HCT116 (cell line): Measurements from ENCODE around the gene SMAD9.

Experiments used
- CEBPB ChIP-seq: IDR thresholded peaks from 2 replicates; pipeline ENCODE4 v1.6.1; 2012; ENCODE audit warnings: low read depth
- EZH2 ChIP-seq: fragments of 200-600 bp; sonication (generic); IDR thresholded peaks from 2 replicates; pipeline ENCODE4 v1.6.1; 2017; ENCODE audit warnings: antibody characterized with exemption, mixed run types
- EZH2phosphoT487 ChIP-seq: fragments of 200-600 bp; IDR thresholded peaks from 2 replicates; pipeline ENCODE4 v1.6.1; 2018; ENCODE audit warnings: antibody characterized with exemption, borderline replicate concordance
- FOSL1 ChIP-seq: IDR thresholded peaks from 2 replicates; pipeline ENCODE4 v1.6.1; 2012; ENCODE audit warnings: low read depth
- POLR2A ChIP-seq: IDR thresholded peaks from 2 replicates; pipeline ENCODE4 v1.7.0; 2011; ENCODE audit warnings: borderline replicate concordance; ENCODE audit not compliant: insufficient read depth, insufficient read length; ENCODE audit errors: extremely low read depth
- POLR2AphosphoS5 ChIP-seq: IDR thresholded peaks from 2 replicates; pipeline ENCODE4 v1.6.1; 2011; ENCODE audit warnings: mild to moderate bottlenecking, low read depth, low read length, moderate library complexity
- SP1 ChIP-seq: IDR thresholded peaks from 2 replicates; pipeline ENCODE4 v1.6.1; 2012; ENCODE audit warnings: low read depth
- YY1 ChIP-seq: IDR thresholded peaks from 2 replicates; pipeline ENCODE4 v1.6.1; 2011; ENCODE audit warnings: low read length, low read depth, moderate library complexity, mild to moderate bottlenecking; ENCODE audit not compliant: insufficient replicate concordance; ENCODE audit errors: extremely low read depth
- TF ChIP-seq, protein P1 (sequence below), 3 experiments: fragments of 200-600 bp in 1 of 3; sonication (generic) in 1 of 3; IDR thresholded peaks in 2 of 3; conservative IDR thresholded peaks in 1 of 3; 2 replicates each; pipeline ENCODE4 v1.5.1; 2012 to 2017; ENCODE audit warnings: low read depth in 2 of 3, low read length in 2 of 3, antibody characterized with exemption in 1 of 3, borderline replicate concordance in 1 of 3, control low read depth in 1 of 3, mild to moderate bottlenecking in 1 of 3, mixed read lengths in 1 of 3, mixed run types in 1 of 3, moderate library complexity in 1 of 3; ENCODE audit not compliant: insufficient read depth in 1 of 3
- TF ChIP-seq, protein P2 (sequence below): IDR thresholded peaks from 2 replicates; pipeline ENCODE4 v1.6.1; 2012; ENCODE audit warnings: low read depth
- TF ChIP-seq, protein P3 (sequence below): IDR thresholded peaks from 2 replicates; pipeline ENCODE4 v1.6.1; 2012
- TF ChIP-seq, protein P4 (sequence below): IDR thresholded peaks from 2 replicates; pipeline ENCODE4 v1.6.1; 2011; ENCODE audit warnings: mild to moderate bottlenecking, low read length, moderate library complexity; ENCODE audit not compliant: insufficient replicate concordance; ENCODE audit errors: extremely low read depth
- TF ChIP-seq, protein P5 (sequence below): IDR thresholded peaks from 2 replicates; pipeline ENCODE4 v1.6.1; 2012

DNA sequence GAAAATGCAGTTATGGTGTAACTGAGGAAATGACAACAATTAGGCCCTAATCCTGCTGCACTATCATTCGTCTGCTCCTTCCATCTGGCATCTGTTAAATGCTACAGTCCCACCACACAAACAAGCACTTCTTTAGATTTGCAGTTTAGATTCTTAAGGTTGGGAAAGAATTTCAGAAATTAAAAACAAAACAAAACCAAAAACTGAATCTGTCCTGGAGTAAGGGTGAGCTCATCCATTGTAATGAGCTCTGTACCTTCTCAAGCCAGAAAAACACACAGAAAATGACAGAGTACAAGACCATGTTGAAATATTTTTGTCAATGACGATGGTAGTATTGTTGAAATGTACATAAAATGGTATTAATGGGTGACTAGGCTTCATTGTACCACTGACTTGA, 28.3 kb downstream of the SMAD9 start:
- TF ChIP-seq FOSL1 (no peak), POLR2AphosphoS5 (no peak), POLR2A (no peak), CEBPB (no peak), EZH2 (no peak), SP1 (no peak), EZH2phosphoT487 (no peak), YY1 (no peak)
- TF ChIP-seq, protein P1, sequence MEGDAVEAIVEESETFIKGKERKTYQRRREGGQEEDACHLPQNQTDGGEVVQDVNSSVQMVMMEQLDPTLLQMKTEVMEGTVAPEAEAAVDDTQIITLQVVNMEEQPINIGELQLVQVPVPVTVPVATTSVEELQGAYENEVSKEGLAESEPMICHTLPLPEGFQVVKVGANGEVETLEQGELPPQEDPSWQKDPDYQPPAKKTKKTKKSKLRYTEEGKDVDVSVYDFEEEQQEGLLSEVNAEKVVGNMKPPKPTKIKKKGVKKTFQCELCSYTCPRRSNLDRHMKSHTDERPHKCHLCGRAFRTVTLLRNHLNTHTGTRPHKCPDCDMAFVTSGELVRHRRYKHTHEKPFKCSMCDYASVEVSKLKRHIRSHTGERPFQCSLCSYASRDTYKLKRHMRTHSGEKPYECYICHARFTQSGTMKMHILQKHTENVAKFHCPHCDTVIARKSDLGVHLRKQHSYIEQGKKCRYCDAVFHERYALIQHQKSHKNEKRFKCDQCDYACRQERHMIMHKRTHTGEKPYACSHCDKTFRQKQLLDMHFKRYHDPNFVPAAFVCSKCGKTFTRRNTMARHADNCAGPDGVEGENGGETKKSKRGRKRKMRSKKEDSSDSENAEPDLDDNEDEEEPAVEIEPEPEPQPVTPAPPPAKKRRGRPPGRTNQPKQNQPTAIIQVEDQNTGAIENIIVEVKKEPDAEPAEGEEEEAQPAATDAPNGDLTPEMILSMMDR (IDR thresholded peaks at IDR 0.05 in 2 of 3, conservative IDR thresholded peaks at IDR 0.05 in 1 of 3; ENCODE audit: borderline replicate concordance in 1 of 3, insufficient read depth in 1 of 3, low read depth in 2 of 3, low read length in 2 of 3): no peak
- TF ChIP-seq, protein P2, sequence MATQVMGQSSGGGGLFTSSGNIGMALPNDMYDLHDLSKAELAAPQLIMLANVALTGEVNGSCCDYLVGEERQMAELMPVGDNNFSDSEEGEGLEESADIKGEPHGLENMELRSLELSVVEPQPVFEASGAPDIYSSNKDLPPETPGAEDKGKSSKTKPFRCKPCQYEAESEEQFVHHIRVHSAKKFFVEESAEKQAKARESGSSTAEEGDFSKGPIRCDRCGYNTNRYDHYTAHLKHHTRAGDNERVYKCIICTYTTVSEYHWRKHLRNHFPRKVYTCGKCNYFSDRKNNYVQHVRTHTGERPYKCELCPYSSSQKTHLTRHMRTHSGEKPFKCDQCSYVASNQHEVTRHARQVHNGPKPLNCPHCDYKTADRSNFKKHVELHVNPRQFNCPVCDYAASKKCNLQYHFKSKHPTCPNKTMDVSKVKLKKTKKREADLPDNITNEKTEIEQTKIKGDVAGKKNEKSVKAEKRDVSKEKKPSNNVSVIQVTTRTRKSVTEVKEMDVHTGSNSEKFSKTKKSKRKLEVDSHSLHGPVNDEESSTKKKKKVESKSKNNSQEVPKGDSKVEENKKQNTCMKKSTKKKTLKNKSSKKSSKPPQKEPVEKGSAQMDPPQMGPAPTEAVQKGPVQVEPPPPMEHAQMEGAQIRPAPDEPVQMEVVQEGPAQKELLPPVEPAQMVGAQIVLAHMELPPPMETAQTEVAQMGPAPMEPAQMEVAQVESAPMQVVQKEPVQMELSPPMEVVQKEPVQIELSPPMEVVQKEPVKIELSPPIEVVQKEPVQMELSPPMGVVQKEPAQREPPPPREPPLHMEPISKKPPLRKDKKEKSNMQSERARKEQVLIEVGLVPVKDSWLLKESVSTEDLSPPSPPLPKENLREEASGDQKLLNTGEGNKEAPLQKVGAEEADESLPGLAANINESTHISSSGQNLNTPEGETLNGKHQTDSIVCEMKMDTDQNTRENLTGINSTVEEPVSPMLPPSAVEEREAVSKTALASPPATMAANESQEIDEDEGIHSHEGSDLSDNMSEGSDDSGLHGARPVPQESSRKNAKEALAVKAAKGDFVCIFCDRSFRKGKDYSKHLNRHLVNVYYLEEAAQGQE: no peak
- TF ChIP-seq, protein P3, sequence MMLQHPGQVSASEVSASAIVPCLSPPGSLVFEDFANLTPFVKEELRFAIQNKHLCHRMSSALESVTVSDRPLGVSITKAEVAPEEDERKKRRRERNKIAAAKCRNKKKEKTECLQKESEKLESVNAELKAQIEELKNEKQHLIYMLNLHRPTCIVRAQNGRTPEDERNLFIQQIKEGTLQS: no peak
- TF ChIP-seq, protein P4, sequence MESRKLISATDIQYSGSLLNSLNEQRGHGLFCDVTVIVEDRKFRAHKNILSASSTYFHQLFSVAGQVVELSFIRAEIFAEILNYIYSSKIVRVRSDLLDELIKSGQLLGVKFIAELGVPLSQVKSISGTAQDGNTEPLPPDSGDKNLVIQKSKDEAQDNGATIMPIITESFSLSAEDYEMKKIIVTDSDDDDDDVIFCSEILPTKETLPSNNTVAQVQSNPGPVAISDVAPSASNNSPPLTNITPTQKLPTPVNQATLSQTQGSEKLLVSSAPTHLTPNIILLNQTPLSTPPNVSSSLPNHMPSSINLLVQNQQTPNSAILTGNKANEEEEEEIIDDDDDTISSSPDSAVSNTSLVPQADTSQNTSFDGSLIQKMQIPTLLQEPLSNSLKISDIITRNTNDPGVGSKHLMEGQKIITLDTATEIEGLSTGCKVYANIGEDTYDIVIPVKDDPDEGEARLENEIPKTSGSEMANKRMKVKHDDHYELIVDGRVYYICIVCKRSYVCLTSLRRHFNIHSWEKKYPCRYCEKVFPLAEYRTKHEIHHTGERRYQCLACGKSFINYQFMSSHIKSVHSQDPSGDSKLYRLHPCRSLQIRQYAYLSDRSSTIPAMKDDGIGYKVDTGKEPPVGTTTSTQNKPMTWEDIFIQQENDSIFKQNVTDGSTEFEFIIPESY: no peak
- TF ChIP-seq, protein P5, sequence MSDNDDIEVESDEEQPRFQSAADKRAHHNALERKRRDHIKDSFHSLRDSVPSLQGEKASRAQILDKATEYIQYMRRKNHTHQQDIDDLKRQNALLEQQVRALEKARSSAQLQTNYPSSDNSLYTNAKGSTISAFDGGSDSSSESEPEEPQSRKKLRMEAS: no peak
